Stimulated activated CD4-positive, alpha-beta T cell treated with anti-CD3 and anti-CD28 coated beads, TNF-alpha, amount 100 ng/mL, for 4 hours (primary cell): Measurements from ENCODE around the gene BNIPL.

Experiments
- DNase-seq, 3 experiments: peaks; one replicate each; pipeline ENCODE4 v3.0.0-alpha.2; 2020; ENCODE audit warnings: low read depth in 3 of 3

The BNIPL gene

DNA sequence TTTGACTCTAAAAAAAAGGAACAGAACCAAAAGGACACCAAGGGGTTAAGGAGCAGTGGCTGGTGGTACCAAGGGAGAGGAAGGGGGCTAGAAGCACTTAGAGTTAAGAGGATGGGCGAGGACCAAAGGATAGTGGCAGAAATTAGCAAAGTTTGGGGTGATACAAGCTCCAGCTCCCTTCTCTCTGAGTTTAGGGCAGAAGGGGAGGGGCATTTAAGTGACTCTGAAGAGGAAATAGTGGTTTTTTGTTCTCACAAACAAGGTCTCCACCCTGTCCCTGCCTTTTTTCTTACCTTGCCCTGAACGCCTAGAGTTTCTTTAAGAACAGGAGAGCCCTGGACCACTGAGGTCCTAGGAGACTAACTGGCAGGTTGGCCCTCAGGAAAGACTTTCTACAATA, 19.8 kb downstream of the BNIPL start:
- no peak for DNase-seq

DNA sequence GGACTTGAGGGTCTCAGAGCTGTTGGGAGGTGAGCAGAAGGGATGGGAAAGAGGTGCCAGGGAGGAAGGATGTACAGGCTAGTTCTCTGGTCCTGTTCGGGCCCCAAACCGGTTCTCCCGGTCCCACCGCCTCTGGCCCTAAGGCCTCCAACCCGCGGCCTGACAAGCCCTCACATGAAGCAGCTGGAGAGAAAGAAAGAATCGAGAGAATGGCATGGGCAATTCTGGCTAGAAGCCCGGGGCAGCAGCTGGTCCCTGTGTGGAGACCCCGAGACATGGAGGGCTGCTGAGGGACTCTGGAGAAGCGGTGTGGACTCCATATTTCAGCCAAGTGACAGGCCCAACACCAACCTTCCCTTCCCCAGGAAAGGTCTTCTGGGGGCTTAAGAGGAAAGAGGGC, 22.3 kb downstream of the BNIPL start:
- DNase-seq = no peak

DNA sequence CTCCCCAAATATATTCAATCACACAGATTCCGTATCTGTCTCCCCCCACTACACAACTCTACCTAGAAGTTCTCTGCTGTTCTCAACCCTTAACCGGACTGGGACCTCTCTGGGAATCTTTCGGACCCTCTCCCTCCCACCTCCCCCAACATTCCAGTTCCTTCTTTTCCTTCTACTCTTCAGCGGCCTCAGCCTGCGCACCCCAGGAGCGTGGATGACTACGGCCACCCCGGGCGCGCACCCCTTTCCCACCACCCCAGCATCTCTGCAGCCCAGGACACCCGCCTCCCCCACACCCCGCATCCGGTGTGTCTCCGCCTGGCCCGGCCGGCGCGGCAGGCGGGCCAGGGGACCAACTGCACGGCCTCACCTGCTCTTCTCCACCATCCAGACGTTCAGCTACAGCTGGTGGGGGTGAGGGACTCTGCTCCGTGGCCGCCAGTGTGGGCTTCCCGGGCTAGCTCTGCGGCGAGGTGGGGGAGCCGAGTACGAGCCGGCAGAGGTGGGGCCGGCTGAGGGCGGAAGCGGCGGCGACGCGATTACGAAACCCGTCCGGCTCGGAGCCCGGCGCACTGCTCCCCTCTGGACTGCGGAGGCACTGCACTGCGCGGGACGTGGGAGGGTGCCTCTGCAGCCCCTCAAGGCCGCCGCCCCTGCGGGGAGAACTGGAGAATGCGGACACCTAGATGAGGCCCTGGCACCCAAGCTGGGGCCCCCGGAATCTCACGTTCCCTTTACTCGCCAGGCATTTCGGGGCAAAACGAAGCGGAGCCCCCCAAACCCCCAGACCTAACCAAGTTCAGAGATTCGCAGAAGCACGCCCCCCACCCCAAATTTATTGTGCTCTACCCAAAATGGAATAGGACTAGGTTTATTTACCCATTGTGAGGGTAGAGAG, 23.0 kb downstream of the BNIPL start, which contains the start of gene CDC42SE1:
Gene CDC42SE1, minus strand, starts transcription at position 514 of the 898 bp plus-strand sequence. CDS start 3,892 bp downstream, outside the sequence.
- DNase-seq = peak; percentile 62 to 69 (median 62)

DNA sequence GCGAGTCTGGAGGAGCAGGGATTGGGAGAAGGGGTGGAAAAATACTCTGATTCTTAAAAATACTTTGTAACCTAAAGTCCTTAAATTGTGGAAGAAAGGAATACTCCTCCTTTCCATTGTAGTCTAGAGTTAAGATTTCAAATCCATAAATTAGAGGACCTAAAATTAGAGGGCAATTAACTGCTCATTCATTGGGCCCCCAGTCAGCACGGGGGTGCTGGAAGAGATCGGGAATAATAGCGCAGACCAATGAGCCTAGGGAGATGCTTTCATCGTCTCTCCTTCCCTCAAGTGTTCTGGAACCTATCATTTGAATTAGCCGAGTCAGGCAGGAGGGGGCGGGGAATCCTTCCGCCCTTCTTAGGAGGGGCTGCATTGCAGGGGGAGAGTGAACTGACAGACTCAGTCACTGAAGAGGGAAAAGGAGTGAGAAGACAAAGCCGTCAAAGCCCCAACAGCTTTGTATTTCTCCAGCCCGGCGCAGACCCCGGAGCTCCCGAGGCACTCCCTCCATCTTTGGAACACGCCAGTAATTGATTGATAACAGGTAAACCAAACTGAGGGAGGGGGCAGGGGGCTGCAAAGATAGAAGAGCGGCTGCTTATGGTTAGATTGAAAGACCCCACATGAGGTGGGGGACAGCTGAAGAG, 23.7 kb downstream of the BNIPL start, which contains the start of gene MLLT11:
Gene MLLT11, plus strand, starts transcription at position 391 of the 650 bp plus-strand sequence. CDS start 6,828 bp downstream, outside the sequence.
- no peak for DNase-seq

DNA sequence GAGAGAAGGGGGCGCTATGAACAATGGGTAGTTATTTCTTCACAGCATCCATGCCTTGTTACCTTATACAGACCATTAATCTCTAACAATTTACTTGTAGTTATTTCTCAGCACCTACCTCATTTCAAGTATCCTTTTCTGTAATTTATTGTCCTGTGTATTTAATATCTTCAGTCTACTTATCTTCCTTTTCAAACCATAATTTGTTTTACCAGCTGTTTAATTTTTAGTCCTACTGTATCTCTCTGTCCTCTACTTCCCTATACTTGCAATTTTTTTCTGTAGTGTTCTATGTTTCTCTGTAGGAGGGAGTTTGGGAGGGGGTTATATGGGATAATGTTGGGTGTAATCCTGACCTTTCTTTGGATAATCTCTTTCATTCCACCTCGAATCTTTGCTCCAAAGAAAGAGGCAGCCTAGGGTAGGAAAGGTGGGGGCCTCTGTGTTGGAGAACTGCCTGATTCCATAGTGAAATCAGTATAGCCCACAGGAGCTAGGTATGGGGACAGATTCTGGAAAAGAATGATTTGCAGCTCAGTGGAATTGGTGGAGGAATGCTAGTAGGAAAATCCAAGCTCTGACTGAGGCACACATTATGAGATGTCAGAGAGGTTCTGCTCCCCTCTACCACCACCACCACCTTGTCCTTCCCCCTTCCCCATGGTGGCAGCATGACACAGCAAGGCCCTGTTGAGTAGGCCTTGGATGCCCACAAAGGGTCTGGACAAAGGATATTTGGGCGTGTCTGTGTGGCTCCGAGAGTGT, 24.5 kb downstream of the BNIPL start:
- DNase-seq = no peak

DNA sequence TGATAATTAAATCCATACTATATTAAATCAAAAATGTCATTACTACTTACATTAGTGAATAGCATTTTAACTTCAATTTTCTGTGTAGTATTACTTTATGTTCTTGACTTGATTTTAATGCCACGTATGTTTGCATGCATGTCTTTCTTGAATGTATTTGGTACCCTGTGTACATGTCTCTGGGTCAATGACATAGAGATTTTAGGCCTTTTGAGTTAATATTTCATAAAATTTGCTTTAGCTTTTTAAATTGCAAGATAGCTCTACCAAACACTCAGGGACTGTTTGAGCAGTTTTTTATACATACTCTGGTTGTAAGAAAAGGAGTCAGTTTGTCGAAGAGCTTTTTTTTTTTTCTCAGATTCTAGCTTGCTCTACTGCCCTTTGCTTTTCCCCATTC, 25.3 kb downstream of the BNIPL start:
- no peak for DNase-seq

DNA sequence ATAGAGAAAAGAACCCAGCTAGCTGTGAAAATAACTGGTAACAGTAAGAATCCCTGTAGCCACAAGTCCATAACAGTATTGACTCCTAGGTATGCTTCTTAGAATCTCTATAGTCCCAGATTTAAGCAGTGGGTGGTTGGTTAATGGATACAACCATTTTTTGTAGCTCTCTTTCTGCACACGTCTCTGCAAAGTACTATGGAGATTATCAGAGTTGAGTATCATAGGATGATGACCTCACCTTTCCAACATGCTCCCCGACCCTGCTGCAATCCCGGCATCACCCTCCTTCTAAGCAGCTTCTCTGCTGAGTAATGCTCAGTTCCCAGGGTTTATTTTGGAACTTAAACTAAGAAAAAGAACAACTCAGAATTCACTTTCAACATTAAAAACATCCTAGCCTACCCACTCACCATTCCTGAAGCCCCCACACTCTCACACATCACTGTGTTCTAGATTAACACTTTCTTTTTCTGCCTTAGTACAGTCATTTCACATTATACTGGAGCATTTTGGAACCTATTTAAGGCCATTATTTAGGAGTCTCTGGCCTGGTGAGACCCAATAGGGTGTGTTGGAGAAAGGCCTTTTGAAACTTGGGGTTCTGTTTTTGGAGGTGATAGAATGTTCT, 26.5 kb downstream of the BNIPL start:
- no peak for DNase-seq

DNA sequence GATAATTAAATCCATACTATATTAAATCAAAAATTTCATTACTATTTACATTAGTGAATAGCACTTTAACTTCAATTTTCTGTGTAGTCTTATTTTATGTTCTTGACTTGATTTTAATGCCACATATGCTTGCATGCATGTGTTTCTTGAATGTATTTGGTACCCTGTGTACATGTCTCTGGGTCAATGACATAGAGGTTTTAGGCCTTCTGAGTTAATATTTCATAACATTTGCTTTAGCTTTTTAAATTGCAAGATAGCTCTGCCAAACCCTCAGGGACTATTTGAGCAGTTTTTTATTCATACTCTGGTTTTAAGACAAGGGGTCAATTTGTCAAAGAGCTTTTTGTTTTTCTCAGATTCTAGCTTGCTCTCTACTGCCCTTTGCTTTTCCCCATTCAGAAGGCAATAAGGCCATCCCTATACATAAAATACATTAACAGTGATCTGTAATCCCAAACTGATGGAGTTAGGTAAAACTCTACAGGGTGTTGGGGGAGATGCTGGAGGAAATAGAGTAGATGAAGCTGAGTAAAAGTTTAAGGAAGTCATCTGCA, 28.8 kb downstream of the BNIPL start:
- no peak for DNase-seq

DNA sequence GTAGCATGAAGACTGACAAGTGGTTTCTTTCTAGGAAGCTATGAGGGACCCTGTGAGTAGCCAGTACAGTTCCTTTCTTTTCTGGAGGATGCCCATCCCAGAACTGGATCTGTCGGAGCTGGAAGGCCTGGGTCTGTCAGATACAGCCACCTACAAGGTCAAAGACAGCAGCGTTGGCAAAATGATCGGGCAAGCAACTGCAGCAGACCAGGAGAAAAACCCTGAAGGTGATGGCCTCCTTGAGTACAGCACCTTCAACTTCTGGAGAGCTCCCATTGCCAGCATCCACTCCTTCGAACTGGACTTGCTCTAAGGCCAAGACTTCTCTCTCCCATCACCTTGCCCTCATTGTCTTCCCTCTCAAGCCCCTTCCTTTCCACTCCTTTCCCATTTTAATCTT, 30.8 kb downstream of the BNIPL start:
- no peak for DNase-seq

DNA sequence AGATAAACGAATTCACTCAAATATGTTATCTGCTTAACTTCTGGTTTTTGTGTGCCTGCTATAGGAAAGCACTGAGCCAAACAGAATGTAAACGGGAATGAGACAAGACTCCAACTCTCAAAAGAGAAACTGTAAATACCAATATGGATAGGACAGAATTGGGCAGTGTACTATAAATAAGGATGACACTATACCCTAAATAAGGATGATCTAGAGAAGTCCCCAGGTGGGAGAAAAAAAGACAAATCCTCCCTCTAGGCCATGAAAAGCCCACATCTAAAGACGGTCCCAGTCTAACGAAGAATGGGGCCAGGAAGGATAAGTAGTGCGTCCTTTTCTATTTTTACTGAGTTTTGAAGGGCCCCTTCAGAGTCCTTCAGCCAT, 32.7 kb downstream of the BNIPL start:
- no peak for DNase-seq

DNA sequence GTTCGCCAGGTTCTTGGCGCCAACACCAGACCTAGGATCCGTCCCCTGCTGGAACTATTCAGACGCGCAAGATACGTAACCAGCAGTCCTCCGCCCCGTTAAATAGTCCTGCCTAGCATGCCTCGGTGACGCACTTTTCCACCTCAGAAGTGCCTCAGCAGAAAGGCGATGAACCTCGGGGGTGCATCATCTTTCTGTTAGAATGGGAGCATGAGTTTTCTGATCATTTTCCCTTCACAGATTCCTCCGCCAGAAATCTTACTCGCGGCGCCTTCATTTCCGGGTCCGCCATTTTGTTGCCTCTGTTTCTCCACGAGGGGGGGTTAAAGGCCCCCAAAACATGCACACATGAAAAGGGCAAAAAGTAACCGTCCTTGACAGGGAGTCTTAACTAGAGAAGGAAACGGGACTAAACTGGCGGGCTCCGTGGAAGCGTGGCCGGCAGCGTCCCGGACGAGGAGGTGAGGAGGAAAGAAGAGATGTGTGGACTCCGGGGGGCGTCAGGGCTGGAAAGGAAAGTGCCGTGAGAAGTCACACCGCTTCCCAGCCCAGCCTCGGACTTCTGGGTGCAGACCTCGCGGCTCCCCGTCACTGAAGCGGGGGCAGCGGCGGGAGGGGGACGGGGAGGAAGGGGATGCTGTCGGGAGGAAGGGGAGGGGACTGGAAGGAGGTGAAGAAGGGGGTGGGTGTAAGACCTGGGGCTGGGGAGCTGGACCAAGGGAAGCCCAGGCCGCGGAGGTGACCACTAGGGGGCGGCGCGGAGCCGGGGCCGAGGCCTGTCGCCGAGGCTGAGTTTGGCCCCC, 34.3 kb downstream of the BNIPL start, which contains the start of gene GABPB2:
Gene GABPB2, plus strand, starts transcription at position 288 of the 803 bp plus-strand sequence. CDS start 17,429 bp downstream, outside the sequence.
- DNase-seq = peak; percentile 66 to 88 (median 72)

DNA sequence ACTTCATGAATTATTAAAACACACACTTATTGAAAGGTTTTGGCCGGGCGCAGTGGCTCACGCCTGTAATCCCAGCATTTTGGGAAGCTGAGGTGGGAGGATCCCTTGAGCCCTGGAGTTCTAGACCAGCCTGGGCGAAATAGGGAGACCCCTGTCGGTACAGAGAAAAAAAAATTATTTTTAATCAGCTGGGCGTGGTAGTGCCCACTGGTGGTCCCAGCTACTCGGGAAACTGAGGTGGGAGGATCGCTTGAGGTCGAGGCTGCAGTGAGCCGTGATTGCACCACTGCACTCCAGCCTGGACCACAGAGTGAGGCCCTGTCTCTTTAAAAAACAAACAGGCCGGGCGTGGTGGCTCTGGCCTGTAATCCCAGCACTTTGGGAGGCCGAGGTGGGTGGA, 35.8 kb downstream of the BNIPL start:
- DNase-seq = no peak

DNA sequence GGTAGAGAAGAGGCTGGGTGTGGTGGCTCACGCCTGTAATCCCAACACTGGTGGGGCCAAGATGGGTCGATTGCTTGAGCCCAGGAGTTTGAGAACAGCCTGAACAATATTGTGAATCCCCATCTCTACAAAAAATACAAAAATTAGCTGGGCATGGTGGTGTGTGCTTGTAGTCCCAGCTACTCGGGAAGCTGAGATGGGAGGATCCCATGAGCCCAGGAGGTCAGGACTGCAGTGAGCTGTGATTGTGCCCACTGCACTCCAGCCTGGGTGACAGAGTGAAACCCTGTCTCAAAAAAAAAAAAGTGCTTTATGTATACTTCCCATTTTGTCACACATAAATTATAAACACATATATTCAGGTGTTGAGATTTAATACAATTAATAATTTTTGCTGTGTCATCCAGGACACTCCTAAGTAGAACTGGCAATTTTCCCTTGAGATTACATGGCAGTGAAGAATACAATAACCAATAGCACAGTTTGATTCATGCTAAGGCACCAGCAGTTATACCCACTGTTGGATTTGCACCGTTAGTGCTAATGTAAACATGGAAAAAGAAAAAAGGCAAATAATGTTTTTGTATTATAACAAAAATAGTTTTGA, 49.7 kb downstream of the BNIPL start:
- DNase-seq = no peak
